ENCODE results near the gene SPECC1. TPM values are rescaled to one million over a fixed set of nuclear protein-coding genes. Genes with fewer than 3 reads are reported as not detected.

Gene SPECC1
- total and polyA plus RNA-seq, 2 of the 13 experiments (the other 11 are each of a cell fraction or from before 2014, with no cell fraction given): 2.3 to 6.9 TPM

GRCh38 chr17:20118280-20118679 lies 109.1 kb downstream of the SPECC1 start:
- CTCF ChIA-PET (ENCODE audit: low intra/inter-chr PET ratio, low total read pairs): interaction anchor here (2.8 kb wide), 1 partner anchor 126 kb away, joined by 27 read pairs; no protein-coding TSS in a partner anchor
- BruUV-seq (replicated peaks): no TSS peak

More at GRCh38 chr17:20118280-20118679, 109.1 kb downstream of the SPECC1 start:
- Histone ChIP-seq H4K20me1 (ENCODE audit: insufficient read depth, low read length) (no peaks in the 10 kb centered on the region), H3K79me2 (ENCODE audit: insufficient read depth, low read length) (no peaks in the 10 kb centered on the region), H3K4me3 (replicated peaks in 1 of 3; ENCODE audit: insufficient read depth in 1 of 3, low read depth in 2 of 3, low read length in 3 of 3) (no peak overlapping the region), H3K4me1 (ENCODE audit: insufficient read depth, low read length) (no peaks in the 10 kb centered on the region), H3K9ac (ENCODE audit: insufficient read depth, low read depth, low read length) (no peak overlapping the region), H3K36me3 (replicated peaks in 1 of 2; ENCODE audit: control insufficient read depth in 1 of 2, insufficient read depth in 2 of 2, low read length in 2 of 2) (no peaks in the 10 kb centered on the region), H3K9me3 (ENCODE audit: low read length) (no peaks in the 10 kb centered on the region), H2AFZ (ENCODE audit: low read length) (no peak overlapping the region), H3K27me3 (ENCODE audit: control insufficient read depth in 1 of 2, insufficient read depth in 2 of 2, low read length in 2 of 2) (no peaks in the 10 kb centered on the region; a peak in 1 of 5 replicates), H3K27ac (ENCODE audit: extremely low read length, insufficient read depth, low read length) (no peak overlapping the region), H3K4me2 (ENCODE audit: low read depth, low read length) (no peak overlapping the region)
- no peak for TF ChIP-seq ZNF552 (CRISPR knock-in tag; IDR thresholded peaks at IDR 0.05; ENCODE audit: borderline replicate concordance)
- TF ChIP-seq ZMAT5 (CRISPR knock-in tag; IDR thresholded peaks at IDR 0.05; ENCODE audit: borderline replicate concordance, low read depth): no peak
- TF ChIP-seq ZBTB44 (CRISPR knock-in tag; IDR thresholded peaks at IDR 0.05): no peak
- TF ChIP-seq KDM6A (CRISPR knock-in tag; IDR thresholded peaks at IDR 0.05; ENCODE audit: low read depth): no peak
- TF ChIP-seq THAP11 (CRISPR knock-in tag; IDR thresholded peaks at IDR 0.05): no peak
- TF ChIP-seq PRMT3 (CRISPR knock-in tag; IDR thresholded peaks at IDR 0.05; ENCODE audit: borderline replicate concordance, low read depth): no peak
- TF ChIP-seq ZNF878 (CRISPR knock-in tag; IDR thresholded peaks at IDR 0.05): no peak
- no peak for TF ChIP-seq NPAS2 (CRISPR knock-in tag; IDR thresholded peaks at IDR 0.05; ENCODE audit: borderline replicate concordance)
- no peak for TF ChIP-seq TOPORS (CRISPR knock-in tag; IDR thresholded peaks at IDR 0.05)
- no peak for TF ChIP-seq ARNTL (CRISPR knock-in tag; IDR thresholded peaks at IDR 0.05)
- TF ChIP-seq NONO (IDR thresholded peaks at IDR 0.05): no peak
- no peak for TF ChIP-seq NONO (CRISPR knock-in tag; conservative IDR thresholded peaks at IDR 0.05)
- no peak for DNase-seq (ENCODE audit: low spot score)
- POLR2A ChIA-PET: no interaction called here
- intact Hi-C loops (cut with micrococcal nuclease; ENCODE audit: unreplicated experiment): no loop called here
- ATAC-seq: no peak
- no peak for FAIRE-seq
- in situ Hi-C loops (cut with HindIII; ENCODE audit: extremely low pct_ligation_motif_present, low pct_unique_long_range_greater_than_20kb): no loop called here
- WGBS (ENCODE audit: low lambda C conversion rate): 11% methylated on average over 1 of the region's 1 CpG
